ENCODE results near the gene CCDC122. TPM values are rescaled to one million over a fixed set of nuclear protein-coding genes. Genes with fewer than 3 reads are reported as not detected.

The CCDC122 gene
- total and polyA plus RNA-seq, 4 donors = 1.2 to 2.3 (median 1.7) TPM

DNA sequence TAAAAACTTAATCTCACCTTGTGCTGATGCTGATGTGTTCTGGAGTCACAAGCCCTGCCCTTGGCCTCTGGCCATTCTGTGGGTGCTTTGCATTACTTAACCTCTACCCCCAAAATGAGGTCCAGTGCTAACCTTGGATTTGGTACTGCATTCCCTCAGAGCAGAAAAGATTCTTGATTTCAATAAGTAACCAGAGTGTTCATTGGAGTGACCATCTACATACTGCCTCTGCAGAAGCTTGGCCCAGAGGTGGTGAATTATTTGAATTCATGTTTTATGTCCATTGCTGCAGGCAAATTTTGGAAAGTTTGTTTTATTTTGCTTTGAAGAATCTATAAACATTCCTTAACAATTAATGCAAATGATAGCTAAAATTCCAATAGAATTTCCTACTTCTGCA is 85.1 kb downstream of the CCDC122 start:
- DNase-seq (ENCODE audit: low spot score) = no peak
- no peaks in the 10 kb centered on the region for H3K36me3 ChIP-seq (ENCODE audit: control insufficient read depth in 4 of 4, insufficient read depth in 3 of 4, low read depth in 1 of 4, low read length in 3 of 4)
- no peak overlapping the region for H3K9ac ChIP-seq (ENCODE audit: low read depth in 1 of 2, low read length in 2 of 2)
- no peaks in the 10 kb centered on the region for H3K27me3 ChIP-seq (ENCODE audit: control insufficient read depth in 4 of 4, insufficient read depth in 4 of 4, low read length in 3 of 4)
- no peak overlapping the region for H3K27ac ChIP-seq (ENCODE audit: low read depth in 1 of 2, low read length in 2 of 2)
- H3K4me1 ChIP-seq (ENCODE audit: control insufficient read depth in 4 of 4, insufficient read depth in 4 of 4, low read length in 3 of 4) = no peaks in the 10 kb centered on the region
- H3K4me3 ChIP-seq (ENCODE audit: low read depth in 1 of 3, low read length in 3 of 3) = no peak overlapping the region
- TF ChIP-seq TAF1 (conservative IDR thresholded peaks at IDR 0.05) = no peak
- TF ChIP-seq, protein P1, sequence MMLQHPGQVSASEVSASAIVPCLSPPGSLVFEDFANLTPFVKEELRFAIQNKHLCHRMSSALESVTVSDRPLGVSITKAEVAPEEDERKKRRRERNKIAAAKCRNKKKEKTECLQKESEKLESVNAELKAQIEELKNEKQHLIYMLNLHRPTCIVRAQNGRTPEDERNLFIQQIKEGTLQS (IDR thresholded peaks at IDR 0.05) = no peak
- TF ChIP-seq, protein P2, sequence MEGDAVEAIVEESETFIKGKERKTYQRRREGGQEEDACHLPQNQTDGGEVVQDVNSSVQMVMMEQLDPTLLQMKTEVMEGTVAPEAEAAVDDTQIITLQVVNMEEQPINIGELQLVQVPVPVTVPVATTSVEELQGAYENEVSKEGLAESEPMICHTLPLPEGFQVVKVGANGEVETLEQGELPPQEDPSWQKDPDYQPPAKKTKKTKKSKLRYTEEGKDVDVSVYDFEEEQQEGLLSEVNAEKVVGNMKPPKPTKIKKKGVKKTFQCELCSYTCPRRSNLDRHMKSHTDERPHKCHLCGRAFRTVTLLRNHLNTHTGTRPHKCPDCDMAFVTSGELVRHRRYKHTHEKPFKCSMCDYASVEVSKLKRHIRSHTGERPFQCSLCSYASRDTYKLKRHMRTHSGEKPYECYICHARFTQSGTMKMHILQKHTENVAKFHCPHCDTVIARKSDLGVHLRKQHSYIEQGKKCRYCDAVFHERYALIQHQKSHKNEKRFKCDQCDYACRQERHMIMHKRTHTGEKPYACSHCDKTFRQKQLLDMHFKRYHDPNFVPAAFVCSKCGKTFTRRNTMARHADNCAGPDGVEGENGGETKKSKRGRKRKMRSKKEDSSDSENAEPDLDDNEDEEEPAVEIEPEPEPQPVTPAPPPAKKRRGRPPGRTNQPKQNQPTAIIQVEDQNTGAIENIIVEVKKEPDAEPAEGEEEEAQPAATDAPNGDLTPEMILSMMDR (IDR thresholded peaks at IDR 0.05; ENCODE audit: low read depth, low read length, missing input control) = no peak
- H3K9me3 ChIP-seq (ENCODE audit: control insufficient read depth in 4 of 4, low read length in 3 of 4) = no peaks in the 10 kb centered on the region

DNA sequence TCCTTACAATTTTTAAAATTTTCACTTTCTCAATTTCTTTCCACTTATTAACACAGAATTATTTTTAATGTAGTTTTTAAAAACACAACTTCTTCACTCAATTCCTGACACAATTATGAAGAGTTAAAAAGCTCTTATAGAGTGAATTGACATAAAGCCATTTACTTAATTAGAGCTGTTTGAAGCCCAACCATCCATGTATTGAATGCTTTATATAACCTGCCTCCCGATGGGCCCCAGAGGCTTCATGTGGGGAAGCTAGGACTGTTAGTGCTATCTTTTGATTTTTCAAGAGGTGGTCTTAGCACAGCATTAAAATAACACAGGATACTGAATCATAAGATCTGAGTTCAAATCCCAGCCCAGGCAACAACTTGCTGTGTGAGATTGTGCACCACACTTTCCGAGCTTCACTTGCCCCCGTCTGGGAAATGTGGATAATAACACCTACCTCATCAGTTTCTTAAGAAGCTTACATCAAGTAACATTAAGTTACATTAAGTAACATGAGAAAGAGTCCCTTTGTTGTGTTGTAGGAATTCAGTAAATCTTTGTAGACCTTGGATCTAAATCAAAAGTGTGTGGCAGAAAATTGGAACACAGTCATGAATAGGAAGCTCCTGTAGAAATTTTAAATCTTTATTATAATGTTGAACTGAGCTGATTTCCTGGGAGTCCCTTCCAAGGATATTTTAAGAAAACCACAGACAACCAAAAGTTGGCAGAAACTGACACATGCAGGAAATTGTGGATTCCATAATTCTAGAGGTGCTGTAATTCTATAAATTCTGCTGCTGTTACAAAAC is 87.3 kb downstream of the CCDC122 start:
- Histone ChIP-seq H3K9me3 (ENCODE audit: control insufficient read depth in 4 of 4, low read length in 3 of 4) (no peaks in the 10 kb centered on the region), H3K4me1 (ENCODE audit: control insufficient read depth in 4 of 4, insufficient read depth in 4 of 4, low read length in 3 of 4) (peaks cover 1 to 5% (median 2%) of the 10 kb centered on the region in 4 donors), H3K27ac (ENCODE audit: low read depth in 1 of 2, low read length in 2 of 2) (no peak overlapping the region), H3K4me3 (ENCODE audit: low read depth in 1 of 3, low read length in 3 of 3) (no peak overlapping the region), H3K9ac (ENCODE audit: low read depth in 1 of 2, low read length in 2 of 2) (no peak overlapping the region), H3K27me3 (ENCODE audit: control insufficient read depth in 4 of 4, insufficient read depth in 4 of 4, low read length in 3 of 4) (peaks cover 0 to 12% (median under 1%) of the 10 kb centered on the region in 4 donors), H3K36me3 (ENCODE audit: control insufficient read depth in 4 of 4, insufficient read depth in 3 of 4, low read depth in 1 of 4, low read length in 3 of 4) (no peaks in the 10 kb centered on the region)
- TF ChIP-seq HNF4A (conservative IDR thresholded peaks at IDR 0.05) = no peak
- TF ChIP-seq, protein P1 (IDR thresholded peaks at IDR 0.05) = no peak
- TF ChIP-seq, protein P3, sequence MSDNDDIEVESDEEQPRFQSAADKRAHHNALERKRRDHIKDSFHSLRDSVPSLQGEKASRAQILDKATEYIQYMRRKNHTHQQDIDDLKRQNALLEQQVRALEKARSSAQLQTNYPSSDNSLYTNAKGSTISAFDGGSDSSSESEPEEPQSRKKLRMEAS (IDR thresholded peaks at IDR 0.05) = no peak
- no peak for TF ChIP-seq SP1 (IDR thresholded peaks at IDR 0.05)
- no peak for TF ChIP-seq YY1 (IDR thresholded peaks at IDR 0.05)
- TF ChIP-seq NR2F2 (IDR thresholded peaks at IDR 0.05) = no peak
- no peak for TF ChIP-seq JUND (IDR thresholded peaks at IDR 0.05)
- TF ChIP-seq, protein P4, sequence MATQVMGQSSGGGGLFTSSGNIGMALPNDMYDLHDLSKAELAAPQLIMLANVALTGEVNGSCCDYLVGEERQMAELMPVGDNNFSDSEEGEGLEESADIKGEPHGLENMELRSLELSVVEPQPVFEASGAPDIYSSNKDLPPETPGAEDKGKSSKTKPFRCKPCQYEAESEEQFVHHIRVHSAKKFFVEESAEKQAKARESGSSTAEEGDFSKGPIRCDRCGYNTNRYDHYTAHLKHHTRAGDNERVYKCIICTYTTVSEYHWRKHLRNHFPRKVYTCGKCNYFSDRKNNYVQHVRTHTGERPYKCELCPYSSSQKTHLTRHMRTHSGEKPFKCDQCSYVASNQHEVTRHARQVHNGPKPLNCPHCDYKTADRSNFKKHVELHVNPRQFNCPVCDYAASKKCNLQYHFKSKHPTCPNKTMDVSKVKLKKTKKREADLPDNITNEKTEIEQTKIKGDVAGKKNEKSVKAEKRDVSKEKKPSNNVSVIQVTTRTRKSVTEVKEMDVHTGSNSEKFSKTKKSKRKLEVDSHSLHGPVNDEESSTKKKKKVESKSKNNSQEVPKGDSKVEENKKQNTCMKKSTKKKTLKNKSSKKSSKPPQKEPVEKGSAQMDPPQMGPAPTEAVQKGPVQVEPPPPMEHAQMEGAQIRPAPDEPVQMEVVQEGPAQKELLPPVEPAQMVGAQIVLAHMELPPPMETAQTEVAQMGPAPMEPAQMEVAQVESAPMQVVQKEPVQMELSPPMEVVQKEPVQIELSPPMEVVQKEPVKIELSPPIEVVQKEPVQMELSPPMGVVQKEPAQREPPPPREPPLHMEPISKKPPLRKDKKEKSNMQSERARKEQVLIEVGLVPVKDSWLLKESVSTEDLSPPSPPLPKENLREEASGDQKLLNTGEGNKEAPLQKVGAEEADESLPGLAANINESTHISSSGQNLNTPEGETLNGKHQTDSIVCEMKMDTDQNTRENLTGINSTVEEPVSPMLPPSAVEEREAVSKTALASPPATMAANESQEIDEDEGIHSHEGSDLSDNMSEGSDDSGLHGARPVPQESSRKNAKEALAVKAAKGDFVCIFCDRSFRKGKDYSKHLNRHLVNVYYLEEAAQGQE (IDR thresholded peaks at IDR 0.05) = no peak
- TF ChIP-seq EGR1 (IDR thresholded peaks at IDR 0.05; ENCODE audit: low read depth in 2 of 2) = no peak
- no peak for TF ChIP-seq TAF1 (conservative IDR thresholded peaks at IDR 0.05)
- no peak for TF ChIP-seq FOXA1 (IDR thresholded peaks at IDR 0.05)
- no peak for TF ChIP-seq HNF4G (IDR thresholded peaks at IDR 0.05)
- TF ChIP-seq, protein P5, sequence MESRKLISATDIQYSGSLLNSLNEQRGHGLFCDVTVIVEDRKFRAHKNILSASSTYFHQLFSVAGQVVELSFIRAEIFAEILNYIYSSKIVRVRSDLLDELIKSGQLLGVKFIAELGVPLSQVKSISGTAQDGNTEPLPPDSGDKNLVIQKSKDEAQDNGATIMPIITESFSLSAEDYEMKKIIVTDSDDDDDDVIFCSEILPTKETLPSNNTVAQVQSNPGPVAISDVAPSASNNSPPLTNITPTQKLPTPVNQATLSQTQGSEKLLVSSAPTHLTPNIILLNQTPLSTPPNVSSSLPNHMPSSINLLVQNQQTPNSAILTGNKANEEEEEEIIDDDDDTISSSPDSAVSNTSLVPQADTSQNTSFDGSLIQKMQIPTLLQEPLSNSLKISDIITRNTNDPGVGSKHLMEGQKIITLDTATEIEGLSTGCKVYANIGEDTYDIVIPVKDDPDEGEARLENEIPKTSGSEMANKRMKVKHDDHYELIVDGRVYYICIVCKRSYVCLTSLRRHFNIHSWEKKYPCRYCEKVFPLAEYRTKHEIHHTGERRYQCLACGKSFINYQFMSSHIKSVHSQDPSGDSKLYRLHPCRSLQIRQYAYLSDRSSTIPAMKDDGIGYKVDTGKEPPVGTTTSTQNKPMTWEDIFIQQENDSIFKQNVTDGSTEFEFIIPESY (IDR thresholded peaks at IDR 0.05) = no peak
- TF ChIP-seq GABPA (IDR thresholded peaks at IDR 0.05 in 1 of 2, conservative IDR thresholded peaks at IDR 0.05 in 1 of 2) = no peak
- TF ChIP-seq FOXA2 (IDR thresholded peaks at IDR 0.05) = no peak
- no peak for TF ChIP-seq RXRA (IDR thresholded peaks at IDR 0.05)
- TF ChIP-seq, protein P2 (IDR thresholded peaks at IDR 0.05; ENCODE audit: low read depth, low read length, missing input control) = no peak
- no peak for TF ChIP-seq RAD21 (IDR thresholded peaks at IDR 0.05)
- 80% methylated on average over 3 of the region's 3 CpGs for WGBS
- DNase-seq (ENCODE audit: low spot score) = no peak

Measured in liver (tissue), 9 donors.